Esophagus squamous epithelium (tissue), 4 donors: ENCODE data around the gene FPGT.

Source experiments
- POLR2A ChIP-seq, 4 donors: fragments of 450-650 bp; IDR thresholded peaks; one replicate each; pipeline ENCODE4 v1.6.1; 2017; ENCODE audit warnings: antibody characterized with exemption in 4 of 4, mild to moderate bottlenecking in 4 of 4, moderate library complexity in 3 of 4
- TF ChIP-seq, protein P1 (sequence below), 6 experiments: fragments of 450-650 bp in 4 of 6; fragments of 200-600 bp in 2 of 6; sonication (generic) in 2 of 6; IDR thresholded peaks; one replicate each; pipeline ENCODE4 v1.5.1; 2016 to 2019; ENCODE audit warnings: antibody characterized with exemption in 6 of 6, mild to moderate bottlenecking in 4 of 6, moderate library complexity in 4 of 6

DNA sequence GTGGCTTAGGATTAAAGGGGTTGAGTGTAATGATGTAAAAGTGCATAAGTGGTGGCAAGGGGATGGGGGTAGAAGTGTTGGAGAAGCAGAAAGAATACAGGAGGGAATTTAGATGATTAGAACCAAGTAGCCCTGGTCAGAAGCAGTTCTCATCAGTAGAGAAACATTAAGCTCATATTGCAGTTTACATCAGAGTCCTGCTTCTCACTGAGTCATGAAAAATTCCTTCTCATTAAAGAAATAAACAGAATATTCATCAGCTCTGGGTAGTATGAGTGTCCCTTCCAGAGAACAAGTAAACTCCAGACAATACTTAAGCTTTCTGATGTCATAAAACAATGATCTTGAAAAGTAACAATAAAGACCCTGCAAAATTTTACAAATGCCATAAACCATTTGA is 36.5 kb upstream of the FPGT start:
- TF ChIP-seq, protein P1, sequence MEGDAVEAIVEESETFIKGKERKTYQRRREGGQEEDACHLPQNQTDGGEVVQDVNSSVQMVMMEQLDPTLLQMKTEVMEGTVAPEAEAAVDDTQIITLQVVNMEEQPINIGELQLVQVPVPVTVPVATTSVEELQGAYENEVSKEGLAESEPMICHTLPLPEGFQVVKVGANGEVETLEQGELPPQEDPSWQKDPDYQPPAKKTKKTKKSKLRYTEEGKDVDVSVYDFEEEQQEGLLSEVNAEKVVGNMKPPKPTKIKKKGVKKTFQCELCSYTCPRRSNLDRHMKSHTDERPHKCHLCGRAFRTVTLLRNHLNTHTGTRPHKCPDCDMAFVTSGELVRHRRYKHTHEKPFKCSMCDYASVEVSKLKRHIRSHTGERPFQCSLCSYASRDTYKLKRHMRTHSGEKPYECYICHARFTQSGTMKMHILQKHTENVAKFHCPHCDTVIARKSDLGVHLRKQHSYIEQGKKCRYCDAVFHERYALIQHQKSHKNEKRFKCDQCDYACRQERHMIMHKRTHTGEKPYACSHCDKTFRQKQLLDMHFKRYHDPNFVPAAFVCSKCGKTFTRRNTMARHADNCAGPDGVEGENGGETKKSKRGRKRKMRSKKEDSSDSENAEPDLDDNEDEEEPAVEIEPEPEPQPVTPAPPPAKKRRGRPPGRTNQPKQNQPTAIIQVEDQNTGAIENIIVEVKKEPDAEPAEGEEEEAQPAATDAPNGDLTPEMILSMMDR (IDR thresholded peaks at IDR 0.05): no peak
- TF ChIP-seq POLR2A (IDR thresholded peaks at IDR 0.05): no peak
